ENCODE measurements around the gene SPRED1.
A peak's percentile ranks its signal among the peaks of the same experiment; 100 is the strongest.
"Not testable (repeated sequence)": the region's sequence is repeated elsewhere in the genome, so short reads cannot be mapped to it uniquely, and the experiment has no call there.

Gene SPRED1

DNA sequence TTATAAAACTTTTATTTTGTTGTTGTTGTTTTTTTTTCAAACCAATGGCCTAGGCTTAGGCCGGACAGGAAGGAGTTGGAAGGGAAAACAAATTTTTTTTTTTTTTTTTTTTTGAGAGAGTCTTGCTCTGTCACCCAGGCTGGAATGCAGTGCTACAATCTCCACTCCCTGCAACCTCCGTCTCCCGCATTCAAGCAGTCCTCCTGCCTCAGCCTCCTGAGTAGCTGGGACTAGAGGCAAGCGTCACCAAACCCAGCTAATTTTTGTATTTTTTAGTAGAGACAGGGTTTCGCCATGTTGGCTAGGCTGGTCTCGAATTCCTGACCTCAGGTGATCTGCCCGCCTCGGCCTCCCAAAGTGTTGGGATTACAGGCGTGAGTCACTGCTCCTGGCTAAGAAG is 15.6 kb upstream of the SPRED1 start:
- not testable (repeated sequence) for DNase-seq

DNA sequence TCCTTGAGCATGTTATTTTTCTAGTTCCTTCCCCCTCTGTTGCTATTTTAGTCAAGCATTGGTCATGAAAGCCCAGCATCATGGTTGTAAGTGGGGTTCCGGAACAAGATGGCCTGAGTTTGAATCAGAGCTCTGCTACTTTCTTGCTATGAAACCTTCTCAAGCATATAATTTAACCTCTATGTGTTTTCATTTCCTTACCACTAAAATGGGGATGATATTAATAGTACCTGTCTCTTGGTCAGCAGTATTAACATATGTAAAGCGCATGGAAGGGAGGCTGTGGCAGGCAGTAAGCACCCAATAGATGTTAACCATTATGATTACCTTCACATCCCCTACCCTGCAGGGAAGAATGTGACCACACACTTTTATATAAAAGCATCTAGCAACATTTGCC is 14.3 kb upstream of the SPRED1 start:
- no peak for DNase-seq

DNA sequence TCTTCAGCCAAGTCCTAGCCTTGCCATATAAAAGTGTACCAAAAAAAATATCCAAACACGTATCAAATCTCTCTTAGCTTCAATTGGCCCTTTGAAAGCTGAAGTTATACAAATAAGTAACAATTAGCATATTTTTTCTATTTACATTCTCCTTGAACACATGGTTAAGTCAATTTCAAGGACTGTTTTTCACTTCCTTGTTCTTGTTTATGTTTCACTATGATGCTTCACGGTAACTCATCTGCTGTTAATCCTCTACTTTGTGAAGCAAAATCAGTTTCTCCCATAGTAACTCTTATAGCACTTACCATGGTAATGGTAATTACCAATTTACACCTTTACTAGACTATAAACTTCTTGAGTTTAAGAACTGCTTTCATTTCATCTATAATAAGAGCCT is 10.6 kb upstream of the SPRED1 start:
- DNase-seq = no peak

DNA sequence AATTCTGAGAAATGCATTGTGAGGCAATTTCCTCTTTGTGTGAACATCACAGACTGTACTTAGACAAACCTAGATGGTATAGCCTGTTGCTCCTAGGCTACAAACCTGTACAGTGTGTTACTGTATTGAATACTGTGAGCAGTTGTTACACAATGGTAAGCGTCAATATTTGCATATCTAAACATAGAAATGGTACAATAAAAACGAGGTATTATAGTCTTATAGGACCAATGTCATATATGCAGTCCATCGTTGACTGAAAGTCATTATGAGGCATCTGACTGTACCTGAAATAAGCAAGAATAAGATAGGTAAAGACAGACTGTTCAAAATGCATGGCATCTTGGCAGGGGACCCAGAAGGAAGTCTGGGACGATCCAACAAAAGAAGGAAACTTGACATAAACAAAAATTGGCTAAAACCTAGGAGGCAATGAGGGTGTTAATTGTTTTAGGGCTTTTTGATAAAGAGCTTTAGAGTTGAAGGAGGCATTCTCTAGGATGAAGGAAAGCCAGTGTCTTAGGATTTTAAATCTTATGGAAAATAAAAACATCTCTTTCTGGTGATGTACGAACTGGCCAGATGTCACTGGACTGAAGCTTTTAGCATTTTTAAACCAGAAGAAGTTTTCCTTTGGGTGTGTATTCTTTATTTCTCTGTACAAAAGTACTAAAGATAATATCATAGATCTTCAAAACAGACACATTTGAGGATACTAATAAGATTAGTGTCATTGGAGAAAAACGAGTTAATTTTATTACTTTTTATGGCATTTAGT is 9.2 kb upstream of the SPRED1 start:
- no peak for DNase-seq

DNA sequence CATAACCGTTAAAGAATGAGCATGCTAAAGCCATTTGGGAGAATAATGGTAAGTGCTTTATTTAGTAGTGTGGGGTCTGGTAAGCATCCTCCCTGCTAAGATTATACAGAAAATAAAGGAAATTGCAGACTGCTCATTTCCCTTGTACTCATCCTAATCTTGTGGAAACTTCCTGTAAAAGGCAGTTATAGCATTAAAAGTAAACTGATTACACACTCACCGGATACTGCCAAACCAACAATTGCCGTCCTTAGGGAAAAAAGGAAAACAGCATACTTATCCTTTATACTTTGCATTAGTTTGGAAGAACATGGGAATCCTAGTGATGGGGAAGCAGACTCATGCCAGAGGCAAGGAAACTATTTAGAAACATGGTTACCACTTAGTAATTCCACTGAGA is 5.3 kb upstream of the SPRED1 start:
- DNase-seq = no peak

DNA sequence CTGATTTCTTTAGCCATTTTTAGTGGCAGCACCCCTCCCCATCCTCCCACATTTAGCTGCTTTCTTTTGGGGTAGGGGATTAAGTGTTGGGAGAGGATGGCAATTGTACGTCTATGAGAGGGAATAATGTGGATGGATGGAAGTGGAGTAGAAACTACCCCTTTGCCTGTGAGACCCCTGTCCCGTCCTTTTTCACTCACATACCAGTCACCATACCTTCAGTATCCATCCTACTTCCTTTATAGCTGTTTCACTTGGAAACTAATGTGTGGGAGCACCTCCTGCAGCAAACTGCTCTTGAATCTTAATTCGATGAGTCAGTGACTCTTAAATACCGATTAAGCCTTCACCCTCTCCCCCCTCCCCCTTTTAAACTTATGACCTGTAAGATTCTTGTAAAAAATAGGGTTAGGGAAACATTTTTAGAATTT is 730 bp downstream of the SPRED1 start:
- no peak for DNase-seq

DNA sequence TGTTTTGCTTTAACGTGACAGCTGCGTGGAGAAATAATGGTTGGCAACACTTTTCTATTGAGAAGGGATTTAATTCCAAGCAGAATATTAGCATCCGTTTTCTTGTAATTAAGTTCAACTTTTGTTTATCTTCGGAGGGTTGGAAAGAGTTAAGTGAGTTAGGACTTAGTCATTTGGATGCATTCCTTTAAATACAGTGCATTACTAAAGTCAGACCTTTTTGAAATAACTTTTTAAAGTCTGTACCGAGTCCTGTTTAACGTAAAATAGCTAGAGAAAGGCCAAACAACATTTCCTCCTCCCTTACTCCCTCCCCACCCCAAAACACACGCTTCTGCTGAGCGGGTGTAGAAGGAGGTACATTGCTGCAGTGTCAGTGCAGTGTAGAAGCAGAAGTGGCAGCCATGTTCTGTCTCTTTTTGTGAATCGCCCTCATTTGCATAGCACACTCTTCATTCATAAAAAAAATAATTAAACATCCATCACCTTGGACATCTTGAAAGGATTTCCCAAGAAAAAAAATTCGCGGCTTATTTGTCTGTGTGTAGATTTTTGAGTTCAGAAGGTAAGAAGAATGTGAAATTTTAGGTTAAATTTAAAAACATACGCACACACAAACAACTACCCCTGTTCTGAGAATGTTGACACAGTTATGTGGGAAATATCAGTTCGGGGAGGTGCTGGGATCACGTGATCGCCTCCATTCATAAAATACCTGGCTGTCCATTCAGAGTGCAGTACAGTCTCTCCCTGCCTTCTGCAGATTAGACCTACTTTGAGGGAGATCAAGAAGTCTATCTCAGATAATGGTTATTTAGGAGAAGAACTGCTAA is 1.6 kb downstream of the SPRED1 start:
- peak; percentile 48 for DNase-seq

DNA sequence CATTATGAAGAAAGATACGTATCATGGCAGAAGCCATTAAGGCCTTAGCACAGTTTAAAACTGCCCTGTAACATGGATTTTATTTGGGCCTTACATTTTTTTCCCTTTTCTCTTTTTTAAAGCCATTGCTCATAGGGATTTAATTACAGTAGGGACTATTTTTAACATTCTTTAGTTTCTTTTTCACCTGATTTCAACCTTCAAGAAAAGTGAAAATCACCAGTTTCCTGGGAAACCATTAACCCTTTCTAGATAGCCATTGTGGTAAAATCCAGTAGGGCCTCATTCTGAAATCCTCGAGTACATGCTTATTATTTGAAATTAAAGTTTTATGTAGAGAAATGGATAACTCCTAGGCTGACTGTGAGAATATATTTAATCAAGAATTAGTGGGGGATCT is 3.1 kb downstream of the SPRED1 start:
- DNase-seq = no peak

DNA sequence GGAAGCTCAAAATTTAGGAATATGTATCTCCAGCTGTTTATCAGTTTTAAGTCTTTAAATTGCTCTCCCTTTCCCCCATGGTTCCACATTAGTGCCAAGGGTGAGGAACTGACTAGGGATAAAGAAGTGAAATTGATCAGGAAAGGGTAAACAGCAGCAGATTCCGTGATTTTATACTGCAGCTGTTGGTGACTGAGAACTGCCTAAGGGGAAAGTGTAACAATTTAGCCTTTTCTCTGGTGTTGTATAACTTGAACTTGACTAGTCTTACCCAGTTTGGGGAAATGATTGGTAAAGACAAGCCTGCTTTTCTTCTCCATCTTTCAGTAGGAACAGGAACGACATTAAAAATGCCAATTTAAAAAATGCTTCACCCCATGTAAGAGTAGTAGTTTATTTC is 5.0 kb downstream of the SPRED1 start:
- DNase-seq = no peak

DNA sequence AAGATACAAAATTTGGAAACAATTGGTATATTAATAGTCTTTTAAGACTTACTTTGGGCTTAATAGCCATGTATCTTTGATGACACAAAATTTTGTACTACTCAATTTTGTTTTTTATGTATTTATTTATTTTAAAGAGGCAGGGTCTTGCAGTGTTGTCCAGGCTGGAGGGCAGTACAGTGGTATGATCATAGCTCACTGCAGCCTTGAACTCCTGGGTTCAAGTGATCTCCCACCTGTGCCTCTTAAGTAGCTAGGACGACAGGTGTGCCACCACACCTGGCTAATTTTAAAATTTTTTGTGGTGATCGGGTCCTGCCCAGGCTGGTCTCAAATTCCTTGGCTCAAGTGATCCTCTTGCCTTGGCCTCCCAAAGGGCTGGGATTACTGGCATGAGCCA is 6.5 kb downstream of the SPRED1 start:
- no peak for DNase-seq

DNA sequence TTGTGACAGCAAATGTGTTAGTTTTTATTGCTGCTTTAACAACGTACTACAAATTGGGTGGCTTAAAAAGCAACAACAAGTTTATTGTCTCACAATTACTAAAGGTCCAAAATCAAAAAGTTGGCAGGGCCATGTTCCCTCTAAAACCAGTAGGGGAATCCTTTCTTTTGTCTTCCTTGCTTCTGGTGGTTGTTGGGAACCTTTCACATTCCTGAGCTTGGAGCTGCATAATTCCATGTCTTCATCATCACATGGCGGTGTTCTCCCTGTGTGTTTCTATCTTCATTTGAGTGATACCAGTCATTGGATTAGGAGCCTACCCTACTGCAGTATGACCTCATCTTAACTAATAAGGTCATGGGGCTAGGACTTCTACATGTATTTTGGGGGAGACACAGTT is 7.4 kb downstream of the SPRED1 start:
- no peak for DNase-seq

DNA sequence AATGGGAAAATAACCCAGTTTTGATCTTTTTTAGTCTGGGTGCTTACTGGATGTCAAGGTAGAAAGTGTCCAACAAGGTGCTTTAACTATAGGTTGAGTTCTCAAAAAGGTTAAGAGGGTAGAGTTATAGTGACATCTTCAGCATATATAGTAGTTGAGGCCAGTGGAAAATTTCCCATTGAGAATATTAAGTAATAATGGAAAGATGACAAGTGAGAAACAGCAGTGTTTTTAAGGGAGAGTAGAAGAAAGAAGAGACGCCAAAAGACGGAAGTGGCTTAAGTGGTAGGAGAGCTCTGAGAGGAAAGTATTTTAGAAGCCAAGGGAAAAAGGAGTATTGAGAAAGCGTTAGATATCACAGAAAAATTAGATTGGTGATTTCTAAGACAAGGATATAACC is 10.6 kb downstream of the SPRED1 start:
- DNase-seq = no peak

DNA sequence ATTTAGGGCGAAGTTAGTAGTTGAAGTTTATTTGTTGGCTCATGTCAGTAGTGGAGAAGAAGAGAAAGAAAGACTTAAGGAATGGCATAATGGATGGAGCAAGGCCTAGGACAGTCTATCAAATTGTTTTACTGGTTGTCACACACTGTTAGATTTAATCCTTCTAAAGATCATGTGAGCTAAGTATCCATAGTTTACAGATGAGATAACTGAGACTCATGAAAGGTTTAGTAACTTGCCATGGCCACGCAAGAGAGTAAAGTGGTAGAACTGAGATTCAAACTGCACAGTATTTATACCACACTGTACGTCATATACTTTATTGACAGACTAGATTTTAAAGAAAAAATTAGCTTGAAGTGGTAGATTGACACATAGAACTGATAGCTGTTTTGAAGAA is 11.4 kb downstream of the SPRED1 start:
- DNase-seq = no peak

DNA sequence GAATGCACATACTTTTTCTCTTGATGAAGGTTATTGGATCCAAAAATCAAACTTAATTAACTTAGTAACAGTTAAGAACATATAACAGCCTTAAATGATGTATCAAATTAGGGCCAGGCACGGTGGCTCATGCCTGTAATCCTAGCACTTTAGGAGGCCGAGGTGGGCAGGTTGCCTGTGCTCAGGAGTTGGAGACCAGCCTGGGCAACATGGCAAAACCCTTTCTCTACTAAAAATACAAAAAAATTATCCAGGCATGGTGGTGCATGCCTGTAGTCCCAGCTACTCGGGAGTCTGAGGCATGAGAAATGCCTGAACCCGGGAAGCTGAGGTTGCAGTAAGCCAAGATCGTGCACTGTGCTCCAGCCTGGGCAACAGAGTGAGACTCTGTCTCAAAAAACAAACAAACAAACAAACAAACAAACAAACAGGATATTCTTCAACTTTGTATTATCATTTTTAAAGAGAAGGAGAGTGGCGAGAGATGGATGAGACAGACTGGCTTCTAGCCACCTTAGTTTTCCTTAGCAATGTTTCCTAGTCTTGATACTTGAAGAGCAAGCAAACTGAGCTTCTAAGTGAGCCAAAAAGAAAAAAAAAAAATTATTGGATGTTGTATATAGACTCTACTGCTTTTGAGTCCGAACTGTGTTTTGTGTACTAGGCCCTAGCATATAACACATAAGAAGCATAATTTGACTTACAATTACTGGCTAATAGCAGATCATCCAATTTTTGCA is 13.8 kb downstream of the SPRED1 start:
- DNase-seq = no peak

DNA sequence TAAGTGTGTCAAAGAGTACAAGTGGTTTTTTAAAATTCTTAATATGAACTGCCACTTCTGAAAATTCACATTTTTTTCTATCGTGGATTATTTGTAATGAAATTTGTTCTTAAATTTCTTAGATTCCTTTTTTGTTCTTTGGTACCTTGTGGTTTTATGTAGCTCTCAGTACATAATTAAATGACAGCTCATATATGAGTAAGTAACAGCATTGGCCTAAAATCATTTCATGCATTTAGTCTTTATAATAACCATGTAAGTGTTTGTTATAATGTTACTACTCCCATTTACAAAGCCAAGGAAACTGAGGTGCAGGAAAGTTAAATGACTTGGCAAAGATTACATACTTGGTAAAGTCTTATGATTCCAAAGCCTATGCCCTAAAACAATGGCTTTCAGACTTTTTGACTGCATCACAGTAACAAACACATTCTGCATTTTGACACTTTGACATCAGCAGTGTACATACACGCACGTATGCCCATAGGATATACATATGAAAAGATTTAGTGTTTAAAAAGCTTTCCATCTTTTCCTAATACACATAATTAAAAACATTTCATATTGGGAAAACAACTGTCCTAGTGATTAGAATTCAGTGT is 14.9 kb downstream of the SPRED1 start:
- DNase-seq = no peak

DNA sequence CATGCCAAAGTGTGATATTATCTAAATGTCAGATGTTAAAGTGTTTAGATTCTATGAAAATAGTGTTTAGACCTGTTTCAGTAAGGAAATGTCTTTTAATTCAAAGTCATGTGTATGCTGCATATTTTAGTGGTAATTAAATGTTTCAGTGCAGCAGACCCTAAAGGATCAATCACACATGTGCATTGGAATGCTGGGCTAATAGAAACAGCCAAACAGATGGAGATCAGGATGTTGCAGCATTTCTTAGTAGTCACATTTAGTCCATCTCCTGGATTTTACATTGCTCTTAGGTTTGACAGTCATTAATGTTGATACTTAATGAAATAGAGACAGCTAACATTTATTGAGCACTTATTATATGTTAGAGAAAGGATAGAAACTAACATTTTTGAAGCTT is 18.5 kb downstream of the SPRED1 start:
- no peak for DNase-seq

DNA sequence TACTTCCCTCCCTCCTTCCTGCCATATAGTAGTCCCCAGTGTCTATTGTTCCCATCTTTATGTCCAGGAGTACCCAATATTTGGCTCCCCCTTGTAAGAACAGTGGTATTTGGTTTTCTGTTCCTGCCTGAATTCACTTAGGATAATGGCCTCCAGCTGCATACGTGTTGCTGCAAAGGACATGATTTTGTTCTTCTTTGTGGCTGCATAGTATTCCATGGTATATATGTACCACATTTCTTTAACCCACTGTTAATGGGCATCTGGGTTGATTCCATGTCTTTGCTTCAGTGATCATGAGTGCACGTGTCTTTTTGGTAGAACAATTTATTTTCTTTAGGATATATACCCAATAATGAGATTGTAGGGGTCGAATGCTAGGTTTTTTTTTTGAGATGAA is 19.3 kb downstream of the SPRED1 start:
- DNase-seq = no peak

DNA sequence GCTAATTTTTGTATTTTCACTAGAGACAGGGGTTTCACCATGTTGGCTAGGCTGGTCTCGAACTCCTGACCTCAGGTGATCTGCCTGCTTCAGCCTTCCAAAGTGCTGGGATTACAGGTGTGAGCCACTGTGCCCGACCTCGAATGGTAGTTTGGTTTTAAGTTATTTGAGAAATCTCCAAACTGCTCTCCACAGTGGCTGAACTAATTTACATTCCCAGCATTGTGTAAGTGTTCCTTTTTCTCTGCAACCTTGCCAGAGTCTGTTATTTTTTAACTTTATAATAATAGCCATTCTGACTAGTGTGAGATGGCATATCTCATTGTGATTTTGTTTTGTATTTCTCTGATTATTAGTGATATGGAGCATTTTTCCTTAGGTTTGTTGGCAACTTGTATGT is 19.8 kb downstream of the SPRED1 start:
- not testable (repeated sequence) for DNase-seq

DNA sequence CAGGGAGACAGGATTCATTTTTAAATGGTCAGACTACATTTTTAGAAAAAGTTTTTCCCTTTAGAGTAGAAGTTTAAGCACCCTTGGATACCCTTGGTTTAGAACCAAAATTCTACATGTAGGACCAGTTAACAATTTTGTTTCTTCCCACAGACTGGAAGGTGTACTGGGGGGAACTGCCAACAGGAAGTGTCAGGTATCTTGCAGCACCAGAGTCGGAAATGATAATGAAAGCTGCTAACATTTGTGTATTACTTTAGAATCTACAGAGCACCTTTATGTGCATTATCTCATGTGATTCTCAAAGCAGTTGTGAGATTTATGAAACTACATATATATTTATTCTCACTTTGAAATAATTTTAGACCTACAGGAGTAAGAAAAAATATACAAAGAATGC is 21.5 kb downstream of the SPRED1 start:
- no peak for DNase-seq

DNA sequence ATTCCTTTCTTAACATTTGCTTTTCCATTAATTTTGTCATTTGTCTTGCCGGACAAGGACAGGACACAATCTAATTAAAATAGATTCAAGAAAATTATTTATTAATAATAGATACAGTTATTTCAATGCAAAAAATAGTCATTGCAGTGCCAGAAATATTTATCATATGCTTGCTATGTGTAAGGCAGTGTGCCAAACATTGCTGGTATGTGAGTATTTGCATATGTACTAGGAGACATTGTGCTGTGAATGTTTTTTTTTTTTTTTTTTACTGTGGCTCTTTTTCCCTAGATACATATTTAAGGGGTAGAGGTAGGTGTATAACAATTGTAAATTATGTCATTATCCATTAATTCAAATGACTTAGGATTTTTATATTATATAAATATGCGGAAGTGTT is 23.3 kb downstream of the SPRED1 start:
- DNase-seq = no peak

DNA sequence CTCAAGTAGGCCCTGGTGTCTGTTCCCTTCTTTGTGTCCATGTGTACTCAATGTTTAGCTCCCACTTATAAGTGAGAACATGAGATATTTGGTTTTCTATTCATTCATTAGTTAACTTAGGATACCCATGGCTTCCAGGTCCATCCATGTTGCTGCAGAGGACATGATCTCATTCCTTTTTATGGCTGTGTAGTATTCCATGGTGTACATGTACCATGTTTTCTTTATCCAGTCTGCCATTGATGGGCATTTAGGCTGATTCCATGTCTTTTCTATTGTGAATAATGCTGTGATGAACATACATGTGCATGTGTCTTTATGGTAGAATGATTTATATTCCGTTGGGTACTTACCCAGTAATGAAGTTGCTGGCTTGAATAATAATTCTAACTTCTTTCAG is 24.6 kb downstream of the SPRED1 start:
- DNase-seq = not testable (repeated sequence)

DNA sequence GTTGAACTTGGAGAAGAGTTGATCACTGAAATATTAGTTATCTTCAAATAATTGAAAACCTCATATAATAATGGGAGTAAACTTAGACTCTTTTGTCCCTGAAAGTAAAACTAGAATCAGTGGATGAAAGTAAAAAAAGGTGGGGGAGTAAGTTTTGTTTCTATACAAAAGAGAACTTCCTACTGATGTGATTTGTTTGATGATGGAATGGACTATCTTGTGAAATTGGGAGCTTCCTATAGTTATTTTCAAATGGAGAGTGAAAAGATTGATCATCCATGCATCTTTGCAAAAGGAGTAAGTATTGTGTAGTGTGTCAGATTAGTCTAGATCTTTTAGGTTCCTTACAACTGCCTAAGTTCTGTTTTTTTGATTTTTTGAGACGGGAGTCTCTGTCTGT is 28.4 kb downstream of the SPRED1 start:
- DNase-seq = no peak

DNA sequence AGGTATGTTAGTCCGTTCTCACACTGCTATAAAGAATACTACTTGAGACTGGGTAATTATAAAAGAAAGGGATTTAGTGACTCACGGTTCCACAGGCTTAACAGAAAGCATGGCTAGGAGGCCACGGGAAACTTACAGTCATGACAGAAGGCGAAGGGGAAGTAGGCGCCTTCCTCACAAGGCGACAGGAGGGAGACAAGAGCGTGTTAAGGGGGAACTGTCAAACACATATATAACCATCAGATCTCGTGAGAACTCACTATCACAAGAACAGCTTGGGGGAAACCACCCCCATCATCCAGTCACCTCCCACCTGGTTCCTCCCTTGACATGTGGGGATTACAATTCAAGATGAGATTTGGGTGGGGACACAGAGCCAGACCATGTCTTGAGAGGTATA is 30.4 kb downstream of the SPRED1 start:
- DNase-seq = no peak

All from CD4-positive, alpha-beta T cell treated with Interleukin-21 for 1 hour (primary cell).